Keratinocyte (primary cell): ENCODE measurements around the gene PRKCG. TPM values are rescaled to one million over a fixed set of nuclear protein-coding genes. Genes with fewer than 3 reads are reported as not detected.

ENCODE experiments used
- DNase-seq: peaks from one replicate; pipeline ENCODE4 v3.0.0-alpha.2; 2011; ENCODE audit warnings: low read depth, missing footprints, low spot score
- FAIRE-seq: peaks from 2 replicates; lab custom pipeline; 2011; peaks lifted over from hg19 to GRCh38; lab: Jason Lieb, UNC
- H2AFZ ChIP-seq: 2 replicates; pipeline ENCODE4 v1.6.0; 2012; ENCODE audit warnings: low read length, control low read depth, inconsistent platforms; ENCODE audit not compliant: control insufficient read depth
- H3K27ac ChIP-seq: 2 replicates; pipeline ENCODE4 v1.5.1; 2011; ENCODE audit warnings: low read length; ENCODE audit not compliant: control insufficient read depth, insufficient read depth
- H3K27me3 ChIP-seq: 3 replicates; pipeline ENCODE4 v1.6.0; 2011; ENCODE audit warnings: low read length; ENCODE audit not compliant: control insufficient read depth, insufficient read depth; ENCODE audit errors: extremely low read depth
- H3K36me3 ChIP-seq, 2 experiments: 2 replicates in 1 of 2; 3 replicates in 1 of 2; pipeline ENCODE4 v1.5.1; 2011; ENCODE audit warnings: low read length in 2 of 2, mild to moderate bottlenecking in 1 of 2; ENCODE audit not compliant: control insufficient read depth in 2 of 2, insufficient read depth in 2 of 2; ENCODE audit errors: extremely low read depth in 1 of 2
- H3K4me1 ChIP-seq: 3 replicates; pipeline ENCODE4 v1.5.1; 2011; ENCODE audit warnings: low read length; ENCODE audit not compliant: control insufficient read depth, insufficient read depth; ENCODE audit errors: extremely low read depth
- H3K4me2 ChIP-seq: 3 replicates; pipeline ENCODE4 v1.6.0; 2011; ENCODE audit warnings: low read depth, low read length; ENCODE audit not compliant: control insufficient read depth, insufficient read depth; ENCODE audit errors: extremely low read depth
- H3K4me3 ChIP-seq, 3 experiments: fragments of 200-600 bp in 1 of 3; sonication (generic) in 1 of 3; 2 replicates in 2 of 3; 3 replicates in 1 of 3; pipeline ENCODE4 v1.5.1; 2011 to 2016; ENCODE audit warnings: low read length in 3 of 3, mild to moderate bottlenecking in 3 of 3, control low read depth in 2 of 3, inconsistent platforms in 1 of 3, low read depth in 1 of 3, mixed read lengths in 1 of 3, mixed run types in 1 of 3, moderate library complexity in 1 of 3; ENCODE audit not compliant: control insufficient read depth in 2 of 3, insufficient read depth in 2 of 3; ENCODE audit errors: extremely low read depth in 1 of 3
- H3K79me2 ChIP-seq: 2 replicates; pipeline ENCODE4 v1.6.0; 2012; ENCODE audit warnings: low read length; ENCODE audit not compliant: control insufficient read depth, insufficient read depth
- H3K9ac ChIP-seq: 3 replicates; pipeline ENCODE4 v1.6.0; 2011; ENCODE audit warnings: low read length; ENCODE audit not compliant: control insufficient read depth, insufficient read depth; ENCODE audit errors: extremely low read depth
- H3K9me1 ChIP-seq: 3 replicates; pipeline ENCODE4 v1.6.0; 2011; ENCODE audit warnings: low read length; ENCODE audit not compliant: control insufficient read depth, insufficient read depth; ENCODE audit errors: extremely low read depth
- H3K9me3 ChIP-seq: 2 replicates; pipeline ENCODE4 v1.5.1; 2012; ENCODE audit warnings: low read depth, low read length; ENCODE audit not compliant: control insufficient read depth
- H4K20me1 ChIP-seq: 3 replicates; pipeline ENCODE4 v1.6.0; 2011; ENCODE audit warnings: low read length; ENCODE audit not compliant: control insufficient read depth, insufficient read depth; ENCODE audit errors: extremely low read depth
- EZH2 ChIP-seq: IDR thresholded peaks from one replicate; pipeline ENCODE4 v1.6.1; 2012; ENCODE audit warnings: inconsistent platforms, mild to moderate bottlenecking, low read length, moderate library complexity
- dilution Hi-C: fragments of 300-500 bp; cut with MboI; formaldehyde crosslinking; loops from one replicate; pipeline ENCODE4 v1.7.0; 2020; ENCODE audit warnings: low sequenced_read_pairs; ENCODE audit not compliant: extremely low pct_ligation_motif_present
- polyA plus RNA-seq, 5 experiments: library from polyadenylated mRNA; depleted of rRNA in 3 of 5; stranded (reverse) in 3 of 5; stranded (forward) in 1 of 5; unstranded in 1 of 5; fragments of >200 nt; gene quantifications; 1 replicate in 1 of 5; 2 replicates in 3 of 5; 3 replicates in 1 of 5; pipeline versions ENCODE4 v1.2.1 to v1.2.3, GENCODE V29; 2011 to 2012; ENCODE audit warnings: missing spikeins in 2 of 5, low read depth in 1 of 5, low replicate concordance in 1 of 5
- TF ChIP-seq, protein P1 (sequence below), 3 experiments: IDR thresholded peaks in 1 of 3; conservative IDR thresholded peaks in 1 of 3; optimal IDR thresholded peaks in 1 of 3; 2 replicates in 2 of 3; 3 replicates in 1 of 3; pipeline versions ENCODE3 to v1.5.1; 2011; ENCODE audit warnings: low read length in 3 of 3, mild to moderate bottlenecking in 3 of 3, moderate library complexity in 2 of 3, control low read depth in 1 of 3, inconsistent platforms in 1 of 3; ENCODE audit not compliant: insufficient read depth in 2 of 3; ENCODE audit errors: extremely low read depth in 1 of 3

PRKCG gene
- polyA plus RNA-seq, 1 donor (not counting 4 experiments of a cell fraction or from before 2014, with no cell fraction given) = not detected

GRCh38 chr19:53876651-53877224 is 5.3 kb upstream of the PRKCG start:
- DNase-seq (no peak), FAIRE-seq (no peak)
- Histone ChIP-seq H3K27me3 (peaks cover 7% of the 10 kb centered on the region), H3K9ac (no peak overlapping the region), H3K79me2 (no peaks in the 10 kb centered on the region), H3K4me1 (peaks cover 15% of the 10 kb centered on the region), H2AFZ (no peak overlapping the region), H3K9me3 (no peaks in the 10 kb centered on the region), H3K27ac (no peak overlapping the region), H3K36me3 (peaks cover 6 to 10% of the 10 kb centered on the region in 2 experiments), H3K4me3 (no peak overlapping the region), H4K20me1 (no peaks in the 10 kb centered on the region), H3K9me1 (no peaks in the 10 kb centered on the region), H3K4me2 (no peak overlapping the region)
- dilution Hi-C loops = no loop called here
- no peak for TF ChIP-seq EZH2
- TF ChIP-seq, protein P1, sequence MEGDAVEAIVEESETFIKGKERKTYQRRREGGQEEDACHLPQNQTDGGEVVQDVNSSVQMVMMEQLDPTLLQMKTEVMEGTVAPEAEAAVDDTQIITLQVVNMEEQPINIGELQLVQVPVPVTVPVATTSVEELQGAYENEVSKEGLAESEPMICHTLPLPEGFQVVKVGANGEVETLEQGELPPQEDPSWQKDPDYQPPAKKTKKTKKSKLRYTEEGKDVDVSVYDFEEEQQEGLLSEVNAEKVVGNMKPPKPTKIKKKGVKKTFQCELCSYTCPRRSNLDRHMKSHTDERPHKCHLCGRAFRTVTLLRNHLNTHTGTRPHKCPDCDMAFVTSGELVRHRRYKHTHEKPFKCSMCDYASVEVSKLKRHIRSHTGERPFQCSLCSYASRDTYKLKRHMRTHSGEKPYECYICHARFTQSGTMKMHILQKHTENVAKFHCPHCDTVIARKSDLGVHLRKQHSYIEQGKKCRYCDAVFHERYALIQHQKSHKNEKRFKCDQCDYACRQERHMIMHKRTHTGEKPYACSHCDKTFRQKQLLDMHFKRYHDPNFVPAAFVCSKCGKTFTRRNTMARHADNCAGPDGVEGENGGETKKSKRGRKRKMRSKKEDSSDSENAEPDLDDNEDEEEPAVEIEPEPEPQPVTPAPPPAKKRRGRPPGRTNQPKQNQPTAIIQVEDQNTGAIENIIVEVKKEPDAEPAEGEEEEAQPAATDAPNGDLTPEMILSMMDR (optimal IDR thresholded peaks at IDR 0.05 in 1 of 3, IDR thresholded peaks at IDR 0.05 in 1 of 3, conservative IDR thresholded peaks at IDR 0.05 in 1 of 3; ENCODE audit: extremely low read depth in 1 of 3, insufficient read depth in 2 of 3, low read length in 3 of 3) = no peak

- Histone ChIP-seq H3K9me1 (no peaks in the 10 kb centered on the region), H3K9me3 (no peaks in the 10 kb centered on the region), H3K4me1 (peaks cover 15% of the 10 kb centered on the region), H3K27me3 (peaks cover 12% of the 10 kb centered on the region), H3K27ac (no peak overlapping the region), H3K79me2 (no peaks in the 10 kb centered on the region), H3K4me2 (no peak overlapping the region), H4K20me1 (no peaks in the 10 kb centered on the region), H2AFZ (no peak overlapping the region), H3K9ac (no peak overlapping the region), H3K4me3 (no peak overlapping the region), H3K36me3 (peaks cover 6 to 10% of the 10 kb centered on the region in 2 experiments)
- FAIRE-seq (no peak), DNase-seq (no peak)
- dilution Hi-C loops = no loop called here
- no peak for TF ChIP-seq EZH2
- TF ChIP-seq, protein P1 (optimal IDR thresholded peaks at IDR 0.05 in 1 of 3, IDR thresholded peaks at IDR 0.05 in 1 of 3, conservative IDR thresholded peaks at IDR 0.05 in 1 of 3; ENCODE audit: extremely low read depth in 1 of 3, insufficient read depth in 2 of 3, low read length in 3 of 3) = no peak
Measured at GRCh38 chr19:53877361-53877766, 4.6 kb upstream of the PRKCG start.
